Thoracic aorta (tissue), 2 donors: ENCODE data around the gene MIX23. TPM values are rescaled to one million over a fixed set of nuclear protein-coding genes. Genes with fewer than 3 reads are reported as not detected.

ENCODE experiments used
- ATAC-seq: fragments of 150-250 bp; one replicate; pipeline ENCODE4 v1.8.0; 2017; ENCODE audit warnings: low read depth; ENCODE audit not compliant: insufficient number of reproducible peaks, low FRiP score
- DNase-seq: peaks from one replicate; pipeline ENCODE4 v3.0.0-alpha.2; 2020; ENCODE audit warnings: low spot score
- H3K27ac ChIP-seq, 2 donors: fragments of 200-600 bp; sonication (generic); 1 replicate in 1 of 2; 2 replicates in 1 of 2; pipeline ENCODE4 v1.5.1; 2016; ENCODE audit warnings: mild to moderate bottlenecking in 2 of 2, moderate library complexity in 2 of 2
- H3K27me3 ChIP-seq: fragments of 200-600 bp; sonication (generic); replicated peaks from 2 replicates; pipeline ENCODE4 v1.6.0; 2016; ENCODE audit warnings: mild to moderate bottlenecking; ENCODE audit not compliant: insufficient read depth
- H3K36me3 ChIP-seq: fragments of 200-600 bp; sonication (generic); one replicate; pipeline ENCODE4 v1.5.1; 2016
- H3K4me1 ChIP-seq, 2 donors: fragments of 200-600 bp; sonication (generic); 1 replicate in 1 of 2; 2 replicates in 1 of 2; pipeline versions ENCODE4 v1.5.1 to v1.6.0; 2016; ENCODE audit warnings: low read depth in 2 of 2, mild to moderate bottlenecking in 1 of 2; ENCODE audit not compliant: control insufficient read depth in 1 of 2
- H3K4me3 ChIP-seq: fragments of 200-600 bp; sonication (generic); 2 replicates; pipeline ENCODE4 v1.5.1; 2016; ENCODE audit warnings: mild to moderate bottlenecking
- H3K9me3 ChIP-seq: fragments of 200-600 bp; sonication (generic); 2 replicates; pipeline ENCODE4 v1.5.1; 2016
- CTCF ChIP-seq: fragments of 200-600 bp; sonication (generic); IDR thresholded peaks from one replicate; pipeline ENCODE4 v1.5.1; 2019; ENCODE audit warnings: antibody characterized with exemption
- total RNA-seq, 2 donors: library from RNA; depleted of rRNA; stranded (reverse); fragments of >200 nt; gene quantifications; one replicate each; pipeline versions ENCODE4 v1.1.0 to v1.2.3, GENCODE V29; 2016

The MIX23 gene
- total RNA-seq, 2 donors from 2014 or later = 10.7 to 13.4 TPM

GRCh38 chr3:122332551-122332950 is 50.5 kb downstream of the MIX23 start:
- Histone ChIP-seq H3K27me3 (no peaks in the 10 kb centered on the region), H3K27ac (no peak overlapping the region), H3K4me1 (no peaks in the 10 kb centered on the region), H3K36me3 (no peaks in the 10 kb centered on the region), H3K9me3 (no peaks in the 10 kb centered on the region), H3K4me3 (no peak overlapping the region)
- no peak for DNase-seq
- no peak for TF ChIP-seq CTCF
- no peak for ATAC-seq

- no peak overlapping the region for H3K4me3 ChIP-seq
- DNase-seq (no peak), ATAC-seq (no peak)
- no peaks in the 10 kb centered on the region for H3K36me3 ChIP-seq
- H3K27me3 ChIP-seq = no peaks in the 10 kb centered on the region
- no peak overlapping the region for H3K27ac ChIP-seq
- no peak for TF ChIP-seq CTCF
- no peaks in the 10 kb centered on the region for H3K4me1 ChIP-seq
- H3K9me3 ChIP-seq = no peaks in the 10 kb centered on the region
Measured at GRCh38 chr3:122331886-122332285, 51.1 kb downstream of the MIX23 start.

GRCh38 chr3:122325769-122326168 is 57.3 kb downstream of the MIX23 start:
- no peak for TF ChIP-seq CTCF
- no peak for DNase-seq
- no peaks in the 10 kb centered on the region for H3K9me3 ChIP-seq
- no peaks in the 10 kb centered on the region for H3K36me3 ChIP-seq
- H3K4me3 ChIP-seq = no peak overlapping the region
- ATAC-seq = no peak
- no peaks in the 10 kb centered on the region for H3K27me3 ChIP-seq
- no peaks in the 10 kb centered on the region for H3K4me1 ChIP-seq
- H3K27ac ChIP-seq = no peak overlapping the region

GRCh38 chr3:122324871-122325323 is 58.1 kb downstream of the MIX23 start, which contains the start of gene CSTA:
CSTA (plus strand) TSS chr3:122325248; CDS start chr3:122325293, 45 bp downstream.
- Histone ChIP-seq H3K36me3 (no peaks in the 10 kb centered on the region), H3K9me3 (no peaks in the 10 kb centered on the region), H3K27me3 (no peaks in the 10 kb centered on the region), H3K4me1 (no peaks in the 10 kb centered on the region), H3K27ac (no peak within 1 kb of the TSS), H3K4me3 (peak within 1 kb of the TSS; percentile 46)
- no peak for TF ChIP-seq CTCF
- DNase-seq (no peak), ATAC-seq (no peak)

- Histone ChIP-seq H3K27ac (no peak overlapping the region), H3K9me3 (no peaks in the 10 kb centered on the region), H3K4me3 (no peak overlapping the region), H3K27me3 (no peaks in the 10 kb centered on the region), H3K36me3 (no peaks in the 10 kb centered on the region), H3K4me1 (no peaks in the 10 kb centered on the region)
- ATAC-seq = no peak
- TF ChIP-seq CTCF = no peak
- no peak for DNase-seq
Measured at GRCh38 chr3:122322095-122323075, 60.6 kb downstream of the MIX23 start.
